Ramos (cell line): ENCODE measurements around the gene WFDC9.
"Not testable (repeated sequence)": the region's sequence is repeated elsewhere in the genome, so short reads cannot be mapped to it uniquely, and the experiment has no call there.

Experiments used
- in situ Hi-C: fragments of 300-500 bp; cut with MboI; formaldehyde crosslinking; loops from one replicate; pipeline ENCODE4 v1.14.3; 2022; ENCODE audit warnings: low sequenced_read_pairs; ENCODE audit not compliant: unreplicated experiment

WFDC9 gene

GRCh38 chr20:45593498-45593897, 37.6 kb downstream of the WFDC9 start:
- in situ Hi-C loops, result no loop called here

DNA sequence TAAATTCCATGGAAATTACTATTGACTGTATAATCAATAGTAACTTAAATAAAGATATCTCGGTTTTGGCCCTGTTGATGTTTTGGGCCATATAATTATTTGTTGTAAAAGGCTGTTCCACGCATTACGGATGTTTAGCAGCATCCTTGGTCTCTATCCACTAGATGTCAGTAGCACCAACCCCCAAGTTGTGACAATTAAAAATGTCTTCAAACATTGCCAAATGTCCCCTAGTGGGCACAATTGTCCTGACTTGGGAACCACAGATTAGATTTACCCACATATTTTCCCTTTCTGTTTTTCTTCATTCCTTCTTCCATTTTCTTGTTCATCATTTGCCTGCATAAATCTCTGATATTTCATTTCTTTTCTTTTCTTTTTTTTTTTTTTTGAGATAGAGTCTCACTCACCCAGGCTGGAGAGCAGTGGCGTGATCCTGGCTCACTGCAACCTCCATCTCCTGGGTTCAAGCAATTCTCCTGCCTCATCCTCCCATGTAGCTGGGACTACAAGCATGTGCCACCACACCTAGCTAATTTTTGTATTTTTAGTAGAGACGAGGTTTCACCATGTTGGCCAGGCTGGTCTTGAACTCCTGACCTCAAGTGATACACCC, 38.4 kb downstream of the WFDC9 start:
- in situ Hi-C loops, result no loop called here

GRCh38 chr20:45589725-45590124, 41.4 kb downstream of the WFDC9 start:
- in situ Hi-C loops, result no loop called here

GRCh38 chr20:45588800-45589199, 42.3 kb downstream of the WFDC9 start:
- in situ Hi-C loops, result no loop called here

DNA sequence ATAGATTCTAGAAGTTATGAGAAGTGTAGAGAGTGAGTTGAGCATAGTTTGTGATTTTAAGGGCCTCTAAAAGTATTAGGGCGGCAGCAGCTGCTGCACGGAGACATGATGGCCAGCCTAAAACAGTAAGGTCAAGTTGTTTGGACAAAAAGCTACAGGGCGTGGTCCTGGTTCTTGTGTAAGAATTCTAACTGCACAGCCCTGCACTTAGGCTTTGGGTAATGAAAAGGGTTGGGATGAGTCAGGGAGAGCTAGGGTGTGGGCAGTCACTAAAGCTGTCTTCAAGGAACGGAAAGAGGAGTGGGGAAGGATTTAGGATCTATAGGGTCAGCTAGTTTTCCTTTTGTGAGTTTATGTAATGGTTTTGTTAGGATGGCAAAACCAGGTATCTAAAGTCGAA, 45.1 kb downstream of the WFDC9 start:
- in situ Hi-C loops, result not testable (repeated sequence)

DNA sequence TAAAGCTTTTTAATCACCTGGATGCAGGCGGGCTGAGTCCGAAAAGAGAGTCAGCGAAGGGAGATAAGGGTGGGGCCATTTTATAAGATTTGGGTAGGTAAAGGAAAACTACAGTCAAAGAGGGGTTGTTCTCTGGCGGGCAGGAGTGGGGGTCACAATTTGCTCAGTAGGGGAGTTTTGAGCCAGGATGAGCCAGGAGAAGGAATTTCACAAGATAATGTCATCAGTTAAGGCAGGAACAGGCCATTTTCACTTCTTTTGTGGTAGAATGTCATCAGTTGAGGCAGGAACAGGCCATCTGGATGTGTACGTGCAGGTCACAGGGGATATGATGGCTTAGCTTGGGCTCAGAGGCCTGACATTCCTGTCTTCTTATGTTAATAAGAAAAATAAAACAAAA, 46.8 kb downstream of the WFDC9 start:
- in situ Hi-C loops, result not testable (repeated sequence)

DNA sequence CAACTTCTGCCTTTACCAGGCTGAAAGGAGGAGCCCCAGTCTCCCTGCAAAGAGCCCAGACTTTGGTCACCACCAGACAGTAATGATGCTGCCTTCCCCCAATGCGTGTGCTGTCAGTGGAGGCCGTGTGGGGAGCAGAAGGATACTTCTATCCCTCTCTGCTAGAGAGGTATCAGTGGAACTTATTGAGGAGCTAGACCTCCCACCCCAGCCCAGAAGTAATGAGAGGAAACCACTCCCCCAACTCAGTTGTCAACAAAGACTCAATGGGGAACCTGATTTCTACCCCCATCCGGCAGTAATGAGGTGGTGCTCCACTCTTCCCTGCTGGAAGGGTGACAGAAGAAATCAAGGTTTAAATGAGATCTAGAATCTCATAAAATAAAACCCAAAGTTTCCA, 47.6 kb downstream of the WFDC9 start:
- in situ Hi-C loops, result no loop called here

GRCh38 chr20:45581702-45582101, 49.4 kb downstream of the WFDC9 start:
- in situ Hi-C loops, result no loop called here

- in situ Hi-C loops, result no loop called here
Measured at GRCh38 chr20:45579184-45579583, 51.9 kb downstream of the WFDC9 start, which contains the start of gene WFDC8. Gene WFDC8 (minus strand): TSS chr20:45579284. CDS start chr20:45579247, 37 bp downstream.

- in situ Hi-C loops, result no loop called here
Measured at GRCh38 chr20:45578231-45578630, 52.9 kb downstream of the WFDC9 start.

GRCh38 chr20:45576995-45577394, 54.1 kb downstream of the WFDC9 start:
- in situ Hi-C loops, result no loop called here

DNA sequence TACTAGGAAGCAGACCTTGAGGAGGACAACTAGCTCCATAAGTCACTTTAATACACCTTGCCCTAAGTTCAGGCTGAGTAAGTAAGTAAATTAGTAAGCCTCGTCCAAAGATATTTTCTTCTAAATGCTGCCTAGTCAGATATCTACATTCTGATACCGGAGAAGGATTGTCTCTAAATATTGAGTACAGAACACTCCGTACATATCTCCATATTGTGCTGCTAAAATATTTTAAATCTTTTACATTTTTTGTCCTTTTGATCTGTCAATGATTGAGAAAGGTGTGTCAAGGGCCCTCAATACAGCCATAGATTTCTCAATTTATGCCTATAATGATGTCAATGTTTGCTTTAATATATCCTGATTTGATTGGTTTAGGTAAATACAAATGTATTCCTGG, 55.2 kb downstream of the WFDC9 start:
- in situ Hi-C loops, result no loop called here

DNA sequence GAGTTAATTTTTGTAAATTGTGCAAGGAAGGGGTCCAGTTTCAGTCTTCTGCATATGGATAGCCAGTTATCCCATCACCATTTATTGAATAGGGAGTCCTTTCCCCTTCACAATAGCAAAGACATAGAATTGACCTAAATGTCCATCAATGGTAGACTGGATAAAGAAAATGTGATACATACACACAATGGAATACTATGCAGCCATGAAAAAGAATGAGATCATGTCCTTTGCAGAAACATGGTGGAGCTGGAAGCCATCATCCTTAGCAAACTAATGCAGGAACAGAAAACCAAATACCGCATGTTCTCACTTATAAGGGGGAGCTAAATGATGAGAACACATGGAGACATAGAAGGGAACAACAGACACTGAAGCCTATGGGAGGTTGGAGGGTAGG, 61.4 kb downstream of the WFDC9 start:
- in situ Hi-C loops, result not testable (repeated sequence)

DNA sequence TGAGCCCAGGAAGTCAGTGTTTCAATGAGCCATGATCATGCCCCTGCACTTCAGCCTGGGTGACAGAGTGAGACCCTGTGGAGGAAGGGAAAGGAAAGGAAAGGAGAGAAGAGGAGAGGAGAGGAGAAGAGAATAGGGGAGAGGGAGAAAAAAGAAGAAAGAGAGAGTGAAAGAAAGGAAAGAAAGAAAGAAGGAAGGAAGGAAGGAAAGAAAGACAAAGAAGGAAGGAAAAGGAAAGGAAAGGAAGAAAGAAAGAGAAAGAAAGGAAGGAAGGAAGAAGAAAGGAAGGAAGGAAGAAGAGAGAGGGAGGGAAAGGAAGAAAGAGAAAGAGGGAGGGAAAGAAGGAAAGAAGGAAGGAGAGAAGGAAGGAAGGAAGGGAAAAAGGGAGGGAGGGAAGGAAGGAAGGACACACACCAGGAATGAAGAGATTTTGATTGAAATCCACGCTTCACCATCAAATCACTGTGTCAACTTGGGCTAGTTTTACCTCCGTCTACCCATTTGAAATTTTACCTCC, 66.3 kb downstream of the WFDC9 start:
- in situ Hi-C loops, result no loop called here
